ENCODE results near the gene RUVBL2.

RUVBL2 gene

GRCh38 chr19:48970923-48971395, 22.7 kb upstream of the RUVBL2 start (continued):
- TF ChIP-seq, protein P1, sequence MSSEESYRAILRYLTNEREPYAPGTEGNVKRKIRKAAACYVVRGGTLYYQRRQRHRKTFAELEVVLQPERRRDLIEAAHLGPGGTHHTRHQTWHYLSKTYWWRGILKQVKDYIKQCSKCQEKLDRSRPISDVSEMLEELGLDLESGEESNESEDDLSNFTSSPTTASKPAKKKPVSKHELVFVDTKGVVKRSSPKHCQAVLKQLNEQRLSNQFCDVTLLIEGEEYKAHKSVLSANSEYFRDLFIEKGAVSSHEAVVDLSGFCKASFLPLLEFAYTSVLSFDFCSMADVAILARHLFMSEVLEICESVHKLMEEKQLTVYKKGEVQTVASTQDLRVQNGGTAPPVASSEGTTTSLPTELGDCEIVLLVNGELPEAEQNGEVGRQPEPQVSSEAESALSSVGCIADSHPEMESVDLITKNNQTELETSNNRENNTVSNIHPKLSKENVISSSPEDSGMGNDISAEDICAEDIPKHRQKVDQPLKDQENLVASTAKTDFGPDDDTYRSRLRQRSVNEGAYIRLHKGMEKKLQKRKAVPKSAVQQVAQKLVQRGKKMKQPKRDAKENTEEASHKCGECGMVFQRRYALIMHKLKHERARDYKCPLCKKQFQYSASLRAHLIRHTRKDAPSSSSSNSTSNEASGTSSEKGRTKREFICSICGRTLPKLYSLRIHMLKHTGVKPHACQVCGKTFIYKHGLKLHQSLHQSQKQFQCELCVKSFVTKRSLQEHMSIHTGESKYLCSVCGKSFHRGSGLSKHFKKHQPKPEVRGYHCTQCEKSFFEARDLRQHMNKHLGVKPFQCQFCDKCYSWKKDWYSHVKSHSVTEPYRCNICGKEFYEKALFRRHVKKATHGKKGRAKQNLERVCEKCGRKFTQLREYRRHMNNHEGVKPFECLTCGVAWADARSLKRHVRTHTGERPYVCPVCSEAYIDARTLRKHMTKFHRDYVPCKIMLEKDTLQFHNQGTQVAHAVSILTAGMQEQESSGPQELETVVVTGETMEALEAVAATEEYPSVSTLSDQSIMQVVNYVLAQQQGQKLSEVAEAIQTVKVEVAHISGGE (tag by site-specific recombination; conservative IDR thresholded peaks at IDR 0.05; ENCODE audit: low read depth): no peak
- TF ChIP-seq ZNF292 (tag by site-specific recombination; IDR thresholded peaks at IDR 0.05; ENCODE audit: borderline replicate concordance, low read depth) (no peak), ZNF133 (tag by site-specific recombination; IDR thresholded peaks at IDR 0.05) (no peak), ZNF76 (tag by site-specific recombination; IDR thresholded peaks at IDR 0.05; ENCODE audit: borderline replicate concordance, low read depth) (no peak), CTCF (tag by site-specific recombination; IDR thresholded peaks at IDR 0.05) (peak; percentile 91), ZNF221 (tag by site-specific recombination; IDR thresholded peaks at IDR 0.05; ENCODE audit: borderline replicate concordance) (no peak)
- TF ChIP-seq, protein P2, sequence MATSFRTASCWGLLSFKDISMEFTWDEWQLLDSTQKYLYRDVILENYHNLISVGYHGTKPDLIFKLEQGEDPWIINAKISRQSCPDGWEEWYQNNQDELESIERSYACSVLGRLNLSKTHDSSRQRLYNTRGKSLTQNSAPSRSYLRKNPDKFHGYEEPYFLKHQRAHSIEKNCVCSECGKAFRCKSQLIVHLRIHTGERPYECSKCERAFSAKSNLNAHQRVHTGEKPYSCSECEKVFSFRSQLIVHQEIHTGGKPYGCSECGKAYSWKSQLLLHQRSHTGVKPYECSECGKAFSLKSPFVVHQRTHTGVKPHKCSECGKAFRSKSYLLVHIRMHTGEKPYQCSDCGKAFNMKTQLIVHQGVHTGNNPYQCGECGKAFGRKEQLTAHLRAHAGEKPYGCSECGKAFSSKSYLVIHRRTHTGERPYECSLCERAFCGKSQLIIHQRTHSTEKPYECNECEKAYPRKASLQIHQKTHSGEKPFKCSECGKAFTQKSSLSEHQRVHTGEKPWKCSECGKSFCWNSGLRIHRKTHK (tag by site-specific recombination; IDR thresholded peaks at IDR 0.05): no peak
- TF ChIP-seq, protein P3, sequence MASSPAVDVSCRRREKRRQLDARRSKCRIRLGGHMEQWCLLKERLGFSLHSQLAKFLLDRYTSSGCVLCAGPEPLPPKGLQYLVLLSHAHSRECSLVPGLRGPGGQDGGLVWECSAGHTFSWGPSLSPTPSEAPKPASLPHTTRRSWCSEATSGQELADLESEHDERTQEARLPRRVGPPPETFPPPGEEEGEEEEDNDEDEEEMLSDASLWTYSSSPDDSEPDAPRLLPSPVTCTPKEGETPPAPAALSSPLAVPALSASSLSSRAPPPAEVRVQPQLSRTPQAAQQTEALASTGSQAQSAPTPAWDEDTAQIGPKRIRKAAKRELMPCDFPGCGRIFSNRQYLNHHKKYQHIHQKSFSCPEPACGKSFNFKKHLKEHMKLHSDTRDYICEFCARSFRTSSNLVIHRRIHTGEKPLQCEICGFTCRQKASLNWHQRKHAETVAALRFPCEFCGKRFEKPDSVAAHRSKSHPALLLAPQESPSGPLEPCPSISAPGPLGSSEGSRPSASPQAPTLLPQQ (tag by site-specific recombination; IDR thresholded peaks at IDR 0.05): peak; percentile 32; the same call in 1 of the 2 replicates

DNA sequence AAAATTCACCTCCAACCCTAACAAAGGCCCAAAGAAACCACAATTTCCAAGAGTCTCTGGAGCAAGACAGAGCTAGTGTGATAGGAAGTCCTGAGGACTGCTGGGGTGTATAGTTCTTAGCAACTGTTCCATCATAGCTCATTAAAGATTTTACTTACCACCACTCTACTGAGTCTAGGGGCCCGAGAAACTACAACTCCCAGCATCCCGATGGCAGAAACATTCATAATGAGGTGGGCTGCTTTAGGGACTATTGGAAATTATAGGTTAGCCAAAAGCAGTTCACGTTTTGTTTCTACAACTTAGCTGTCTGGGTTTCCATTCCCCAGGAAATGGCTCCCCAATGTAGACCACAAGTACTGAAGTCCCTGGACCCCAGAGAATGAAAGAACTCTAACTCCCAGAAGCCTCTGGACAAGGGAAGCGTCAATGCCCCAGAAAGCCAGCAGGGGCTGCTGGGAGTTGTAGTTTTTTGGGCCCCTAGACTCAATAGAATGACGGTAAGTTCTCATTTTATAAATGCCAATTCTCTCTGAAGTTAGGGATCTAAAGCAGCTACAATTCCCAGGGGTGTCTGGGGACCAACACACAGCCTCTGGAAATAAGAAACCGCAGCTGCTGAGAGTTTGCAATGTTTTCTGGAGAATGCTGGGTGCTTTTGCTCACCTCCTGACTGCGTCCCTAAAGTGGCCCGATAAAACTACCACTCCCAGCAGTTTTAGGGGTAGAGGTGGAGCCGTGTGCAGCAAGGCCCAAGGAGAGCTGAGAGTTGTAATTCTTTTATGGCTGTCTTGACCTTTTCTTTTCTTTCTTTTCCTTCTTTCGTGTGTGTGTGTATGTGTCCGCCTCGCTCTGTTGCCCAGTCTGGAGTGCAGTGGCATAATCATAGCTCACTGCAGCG, 17.5 kb upstream of the RUVBL2 start:
- no peaks in the 10 kb centered on the region for H3K4me1 ChIP-seq (ENCODE audit: control insufficient read depth, insufficient read depth, low read length)
- CTCF ChIA-PET: interaction anchor here (0.6 to 6.3 kb wide), 11 partner anchors 11 to 656 kb away, joined by 3 to 79 read pairs (median 6); partner anchors contain the start of genes FTL, GYS1 and RUVBL2

More for the DNA sequence above, 17.5 kb upstream of the RUVBL2 start:
- Histone ChIP-seq H3K4me3 (ENCODE audit: low read depth, low read length) (no peak overlapping the region), H3K9me3 (ENCODE audit: control insufficient read depth, insufficient read depth, low read depth, low read length) (no peaks in the 10 kb centered on the region), H3K36me3 (ENCODE audit: control insufficient read depth in 2 of 2, insufficient read depth in 1 of 2, low read length in 2 of 2) (peaks cover 43% of the 10 kb centered on the region in 2 experiments; a peak in 2 of 3 replicates), H3K27ac (ENCODE audit: extremely low read depth, low read depth, low read length) (no peak overlapping the region)
- POLR2A ChIA-PET: interaction anchor here (0.6 to 4.2 kb wide), 9 partner anchors 10 to 170 kb away, joined by 3 to 34 read pairs (median 4); partner anchors contain the start of genes FTL, GYS1, PPP1R15A and RUVBL2
- 0 out of 2 replicates have a peak, but pooled peaks have one; percentile 47 for TF ChIP-seq SP3 (tag by site-specific recombination; IDR thresholded peaks at IDR 0.05)
- peak; percentile 55; the same call in 1 of the 2 replicates for TF ChIP-seq ZBTB48 (tag by site-specific recombination; IDR thresholded peaks at IDR 0.05)
- peak; percentile 93 for TF ChIP-seq ZNF76 (tag by site-specific recombination; IDR thresholded peaks at IDR 0.05; ENCODE audit: borderline replicate concordance, low read depth)
- TF ChIP-seq ZNF561 (tag by site-specific recombination; IDR thresholded peaks at IDR 0.05; ENCODE audit: borderline replicate concordance): 0 out of 2 replicates have a peak, but pooled peaks have one; percentile 44
- 0 out of 2 replicates have a peak, but pooled peaks have one; percentile 17 for TF ChIP-seq ZBTB17 (tag by site-specific recombination; IDR thresholded peaks at IDR 0.05)
- TF ChIP-seq SP7 (tag by site-specific recombination; IDR thresholded peaks at IDR 0.05): 0 out of 2 replicates have a peak, but pooled peaks have one; percentile 13
- peak; percentile 62 for TF ChIP-seq ZNF335 (tag by site-specific recombination; conservative IDR thresholded peaks at IDR 0.05)
- TF ChIP-seq ZNF37A (tag by site-specific recombination; IDR thresholded peaks at IDR 0.05): peak; percentile 98
- TF ChIP-seq ZNF558 (tag by site-specific recombination; IDR thresholded peaks at IDR 0.05): no peak
- TF ChIP-seq, protein P4, sequence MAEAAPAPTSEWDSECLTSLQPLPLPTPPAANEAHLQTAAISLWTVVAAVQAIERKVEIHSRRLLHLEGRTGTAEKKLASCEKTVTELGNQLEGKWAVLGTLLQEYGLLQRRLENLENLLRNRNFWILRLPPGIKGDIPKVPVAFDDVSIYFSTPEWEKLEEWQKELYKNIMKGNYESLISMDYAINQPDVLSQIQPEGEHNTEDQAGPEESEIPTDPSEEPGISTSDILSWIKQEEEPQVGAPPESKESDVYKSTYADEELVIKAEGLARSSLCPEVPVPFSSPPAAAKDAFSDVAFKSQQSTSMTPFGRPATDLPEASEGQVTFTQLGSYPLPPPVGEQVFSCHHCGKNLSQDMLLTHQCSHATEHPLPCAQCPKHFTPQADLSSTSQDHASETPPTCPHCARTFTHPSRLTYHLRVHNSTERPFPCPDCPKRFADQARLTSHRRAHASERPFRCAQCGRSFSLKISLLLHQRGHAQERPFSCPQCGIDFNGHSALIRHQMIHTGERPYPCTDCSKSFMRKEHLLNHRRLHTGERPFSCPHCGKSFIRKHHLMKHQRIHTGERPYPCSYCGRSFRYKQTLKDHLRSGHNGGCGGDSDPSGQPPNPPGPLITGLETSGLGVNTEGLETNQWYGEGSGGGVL (tag by site-specific recombination; IDR thresholded peaks at IDR 0.05): no peak
